Measurements from ENCODE around the gene ADCY6.
"Not testable (repeated sequence)": the region's sequence is repeated elsewhere in the genome, so short reads cannot be mapped to it uniquely, and the experiment has no call there.

ADCY6 gene

GRCh38 chr12:48750215-48750614 is 38.7 kb downstream of the ADCY6 start:
- DNase-seq = no peak

- DNase-seq = no peak
These were observed 44.5 kb downstream of the ADCY6 start for GRCh38 chr12:48744251-48745008.

GRCh38 chr12:48739618-48740269 is 49.1 kb downstream of the ADCY6 start:
- no peak for DNase-seq

GRCh38 chr12:48736456-48736855 is 52.4 kb downstream of the ADCY6 start:
- DNase-seq = no peak

- DNase-seq = no peak
These were observed 60.1 kb downstream of the ADCY6 start for GRCh38 chr12:48728807-48729206.

- not testable (repeated sequence) for DNase-seq
These were observed 68.2 kb downstream of the ADCY6 start for GRCh38 chr12:48720737-48721136.

GRCh38 chr12:48720171-48720570 is 68.7 kb downstream of the ADCY6 start:
- DNase-seq = not testable (repeated sequence)

GRCh38 chr12:48719002-48719401 is 69.9 kb downstream of the ADCY6 start:
- not testable (repeated sequence) for DNase-seq

- no peak for DNase-seq
These were observed 71.6 kb downstream of the ADCY6 start for GRCh38 chr12:48717252-48717695.

GRCh38 chr12:48716493-48717251 is 72.2 kb downstream of the ADCY6 start, which contains the start of gene CCNT1:
CCNT1 (minus strand) TSS chr12:48716707; CDS start chr12:48716675, 32 bp downstream.
- peak; percentile 100 for DNase-seq

Data from fibroblast of upper back skin (primary cell).